HepG2 (cell line): ENCODE measurements around the gene TH. TPM values are rescaled to one million over a fixed set of nuclear protein-coding genes. Genes with fewer than 3 reads are reported as not detected.

ENCODE experiments used
- ARNT2 ChIP-seq: sonication (generic); formaldehyde crosslinking; IDR thresholded peaks from 2 replicates; pipeline ENCODE4 v1.8.0; 2022; ENCODE audit warnings: mild to moderate bottlenecking, low read depth, missing genetic modification reagents, moderate library complexity
- BCL6 ChIP-seq: IDR thresholded peaks from 2 replicates; pipeline ENCODE4 v1.6.1; 2016; ENCODE audit warnings: missing genetic modification reagents, missing compliant biosample characterization
- HES4 ChIP-seq: sonication (generic); formaldehyde crosslinking; IDR thresholded peaks from 2 replicates; pipeline ENCODE4 v1.9.0; 2021; ENCODE audit warnings: mild to moderate bottlenecking, missing genetic modification reagents, borderline replicate concordance
- HNF4A ChIP-seq: sonication (generic); formaldehyde crosslinking; IDR thresholded peaks from 2 replicates; pipeline ENCODE4 v1.4.0; 2020; ENCODE audit warnings: missing genetic modification reagents
- KDM5A ChIP-seq: fragments of 200-600 bp; sonication (generic); IDR thresholded peaks from 2 replicates; pipeline ENCODE4 v1.7.0; 2018; ENCODE audit warnings: antibody characterized with exemption, mild to moderate bottlenecking, low read length, borderline replicate concordance
- RFX5 ChIP-seq: IDR thresholded peaks from 2 replicates; pipeline ENCODE4 v1.6.1; 2011; ENCODE audit warnings: low read depth, low read length, improper control_type of control experiment
- TCF12 ChIP-seq, 2 experiments: fragments of 450-650 bp in 1 of 2; sonication (generic) in 1 of 2; formaldehyde crosslinking in 1 of 2; IDR thresholded peaks; 2 replicates each; pipeline versions ENCODE4 v1.6.1 to v1.8.0; 2017 to 2022; ENCODE audit warnings: antibody characterized with exemption in 1 of 2, mild to moderate bottlenecking in 1 of 2, missing genetic modification reagents in 1 of 2, moderate library complexity in 1 of 2
- TFAP4 ChIP-seq: sonication (generic); IDR thresholded peaks from 2 replicates; pipeline ENCODE4 v1.6.1; 2016; ENCODE audit warnings: low read depth, borderline replicate concordance
- THYN1 ChIP-seq: sonication (generic); formaldehyde crosslinking; IDR thresholded peaks from 2 replicates; pipeline ENCODE4 v1.8.1; 2023; ENCODE audit warnings: low read depth, mild to moderate bottlenecking, moderate library complexity, missing genetic modification reagents, borderline replicate concordance
- ZBTB7B ChIP-seq: sonication (generic); formaldehyde crosslinking; IDR thresholded peaks from 2 replicates; pipeline ENCODE4 v1.4.0; 2020; ENCODE audit warnings: missing genetic modification reagents
- ZFP1 ChIP-seq: IDR thresholded peaks from 2 replicates; pipeline ENCODE4 v1.6.1; 2016
- ZFY ChIP-seq: sonication (generic); formaldehyde crosslinking; IDR thresholded peaks from 2 replicates; pipeline ENCODE4 v1.4.0; 2020; ENCODE audit warnings: missing genetic modification reagents
- ZNF207 ChIP-seq: fragments of 450-650 bp; IDR thresholded peaks from 2 replicates; pipeline ENCODE4 v1.6.1; 2016; ENCODE audit warnings: antibody characterized with exemption, borderline replicate concordance
- ZNF280D ChIP-seq: sonication (generic); formaldehyde crosslinking; IDR thresholded peaks from 2 replicates; pipeline ENCODE4 v1.5.1; 2020; ENCODE audit warnings: mild to moderate bottlenecking, missing genetic modification reagents
- ZNF839 ChIP-seq: sonication (generic); formaldehyde crosslinking; IDR thresholded peaks from 2 replicates; pipeline ENCODE4 v1.4.0; 2020; ENCODE audit warnings: missing genetic modification reagents, mild to moderate bottlenecking, borderline replicate concordance
- polyA plus RNA-seq, 8 experiments: library from polyadenylated mRNA; depleted of rRNA in 3 of 8; stranded (reverse) in 7 of 8; unstranded in 1 of 8; fragments of >200 nt; fragmentation: Illumina TruSeq in 4 of 8; extraction: Trizol in 4 of 8; gene quantifications; 2 replicates each; pipeline versions ENCODE4 v1.2.1 to v1.2.3, GENCODE V29; 2011 to 2016; ENCODE audit warnings: low read depth in 4 of 8, missing spikeins in 1 of 8, mixed read lengths in 1 of 8; ENCODE audit not compliant: insufficient read depth in 1 of 8
- total RNA-seq, 5 experiments: library from RNA; depleted of rRNA; stranded (reverse); fragments of >200 nt; fragmentation: Illumina TruSeq; extraction: Trizol; gene quantifications; 2 replicates each; pipeline ENCODE4 v1.2.3, GENCODE V29; 2016; ENCODE audit warnings: low read depth in 1 of 5
- TF ChIP-seq, protein P1 (sequence below): sonication (generic); formaldehyde crosslinking; IDR thresholded peaks from 2 replicates; pipeline ENCODE4 v1.4.0; 2020; ENCODE audit warnings: missing genetic modification reagents
- TF ChIP-seq, protein P2 (sequence below): sonication (generic); formaldehyde crosslinking; IDR thresholded peaks from 2 replicates; pipeline ENCODE4 v1.4.0; 2020; ENCODE audit warnings: missing genetic modification reagents
- TF ChIP-seq, protein P3 (sequence below): sonication (generic); formaldehyde crosslinking; IDR thresholded peaks from 2 replicates; pipeline ENCODE4 v1.4.0; 2020; ENCODE audit warnings: missing genetic modification reagents, mild to moderate bottlenecking, borderline replicate concordance

The TH gene
- total and polyA plus RNA-seq, 2 of the 13 experiments (the other 11 are each of a cell fraction or from before 2014, with no cell fraction given), result 0.36 TPM; not detected in 1

DNA sequence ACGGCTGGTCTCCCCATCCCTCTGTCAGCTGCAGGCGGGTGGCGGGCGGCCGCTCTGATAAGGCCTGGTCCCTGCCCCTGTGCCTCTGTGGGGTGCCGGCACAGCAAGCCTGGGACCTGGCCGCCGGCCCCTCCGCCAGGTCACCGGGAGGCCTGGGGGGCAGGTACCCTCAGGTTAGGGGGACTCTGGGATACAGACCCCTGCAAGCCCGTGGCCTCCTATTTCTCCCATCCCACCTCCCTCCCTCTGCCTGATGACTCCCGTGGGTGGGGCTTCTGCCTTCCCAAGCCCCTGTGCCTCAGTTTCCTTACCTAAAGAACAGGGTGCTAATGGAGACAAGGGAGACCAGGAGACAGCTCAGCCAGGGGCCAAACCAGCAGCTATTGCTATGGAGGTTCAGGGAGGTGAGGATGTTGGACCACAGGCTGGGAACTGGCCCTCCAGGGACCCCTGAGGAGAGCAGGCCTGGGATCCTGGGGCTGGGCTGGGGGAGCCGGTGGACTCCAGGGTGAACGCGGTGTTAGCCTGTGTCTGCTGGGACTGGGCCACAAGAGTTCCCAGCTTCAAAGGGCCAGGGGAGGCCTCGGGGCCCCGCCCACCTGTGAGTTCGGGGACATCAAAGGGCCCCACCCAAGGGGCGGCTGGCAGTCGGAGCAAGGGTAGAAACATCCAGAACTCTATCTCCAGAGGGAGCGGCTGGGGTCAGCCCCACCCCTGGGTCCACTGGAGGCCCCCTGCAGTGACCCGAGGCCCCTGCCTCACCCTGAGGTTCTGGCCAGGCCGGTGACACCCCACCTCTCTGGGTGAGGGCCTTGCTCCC, 32.0 kb upstream of the TH start (continued):
- TF ChIP-seq ZNF207 (no peak), ZBTB7B (peak; percentile 75), HES4 (CRISPR knock-in tag) (no peak), ZNF280D (no peak), HNF4A (peak; percentile 47), RFX5 (no peak), ARNT2 (CRISPR knock-in tag) (no peak), KDM5A (no peak), BCL6 (CRISPR knock-in tag) (peak; percentile 42; the same call in 1 of the 2 replicates), ZNF839 (CRISPR knock-in tag) (no peak), THYN1 (CRISPR knock-in tag) (no peak), ZFY (CRISPR knock-in tag) (peak; percentile 68), TFAP4 (no peak; the same call in 1 of the 2 replicates), TCF12 (IDR thresholded peaks at IDR 0.05) (no peak), TCF12 (CRISPR knock-in tag; IDR thresholded peaks at IDR 0.05) (no peak), ZFP1 (CRISPR knock-in tag) (no peak)
- TF ChIP-seq, protein P1, sequence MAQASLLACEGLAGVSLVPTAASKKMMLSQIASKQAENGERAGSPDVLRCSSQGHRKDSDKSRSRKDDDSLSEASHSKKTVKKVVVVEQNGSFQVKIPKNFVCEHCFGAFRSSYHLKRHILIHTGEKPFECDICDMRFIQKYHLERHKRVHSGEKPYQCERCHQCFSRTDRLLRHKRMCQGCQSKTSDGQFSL, result no peak
- TF ChIP-seq, protein P2, sequence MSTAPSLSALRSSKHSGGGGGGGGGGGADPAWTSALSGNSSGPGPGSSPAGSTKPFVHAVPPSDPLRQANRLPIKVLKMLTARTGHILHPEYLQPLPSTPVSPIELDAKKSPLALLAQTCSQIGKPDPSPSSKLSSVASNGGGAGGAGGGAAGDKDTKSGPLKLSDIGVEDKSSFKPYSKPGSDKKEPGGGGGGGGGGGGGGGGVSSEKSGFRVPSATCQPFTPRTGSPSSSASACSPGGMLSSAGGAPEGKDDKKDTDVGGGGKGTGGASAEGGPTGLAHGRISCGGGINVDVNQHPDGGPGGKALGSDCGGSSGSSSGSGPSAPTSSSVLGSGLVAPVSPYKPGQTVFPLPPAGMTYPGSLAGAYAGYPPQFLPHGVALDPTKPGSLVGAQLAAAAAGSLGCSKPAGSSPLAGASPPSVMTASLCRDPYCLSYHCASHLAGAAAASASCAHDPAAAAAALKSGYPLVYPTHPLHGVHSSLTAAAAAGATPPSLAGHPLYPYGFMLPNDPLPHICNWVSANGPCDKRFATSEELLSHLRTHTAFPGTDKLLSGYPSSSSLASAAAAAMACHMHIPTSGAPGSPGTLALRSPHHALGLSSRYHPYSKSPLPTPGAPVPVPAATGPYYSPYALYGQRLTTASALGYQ (CRISPR knock-in tag), result 0 out of 2 replicates have a peak, but pooled peaks have one; percentile 21
- TF ChIP-seq, protein P3, sequence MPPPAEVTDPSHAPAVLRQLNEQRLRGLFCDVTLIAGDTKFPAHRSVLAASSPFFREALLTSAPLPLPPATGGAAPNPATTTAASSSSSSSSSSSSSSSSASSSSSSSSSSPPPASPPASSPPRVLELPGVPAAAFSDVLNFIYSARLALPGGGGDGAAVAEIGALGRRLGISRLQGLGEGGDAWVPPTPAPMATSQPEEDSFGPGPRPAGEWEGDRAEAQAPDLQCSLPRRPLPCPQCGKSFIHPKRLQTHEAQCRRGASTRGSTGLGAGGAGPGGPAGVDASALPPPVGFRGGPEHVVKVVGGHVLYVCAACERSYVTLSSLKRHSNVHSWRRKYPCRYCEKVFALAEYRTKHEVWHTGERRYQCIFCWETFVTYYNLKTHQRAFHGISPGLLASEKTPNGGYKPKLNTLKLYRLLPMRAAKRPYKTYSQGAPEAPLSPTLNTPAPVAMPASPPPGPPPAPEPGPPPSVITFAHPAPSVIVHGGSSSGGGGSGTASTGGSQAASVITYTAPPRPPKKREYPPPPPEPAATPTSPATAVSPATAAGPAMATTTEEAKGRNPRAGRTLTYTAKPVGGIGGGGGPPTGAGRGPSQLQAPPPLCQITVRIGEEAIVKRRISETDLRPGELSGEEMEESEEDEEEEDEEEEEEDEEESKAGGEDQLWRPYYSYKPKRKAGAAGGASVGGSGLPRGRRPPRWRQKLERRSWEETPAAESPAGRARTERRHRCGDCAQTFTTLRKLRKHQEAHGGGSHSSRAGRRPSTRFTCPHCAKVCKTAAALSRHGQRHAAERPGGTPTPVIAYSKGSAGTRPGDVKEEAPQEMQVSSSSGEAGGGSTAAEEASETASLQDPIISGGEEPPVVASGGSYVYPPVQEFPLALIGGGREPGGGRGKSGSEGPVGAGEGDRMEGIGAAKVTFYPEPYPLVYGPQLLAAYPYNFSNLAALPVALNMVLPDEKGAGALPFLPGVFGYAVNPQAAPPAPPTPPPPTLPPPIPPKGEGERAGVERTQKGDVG (CRISPR knock-in tag), result peak; percentile 80; the same call in 1 of the 2 replicates
